NB4 (cell line): Measurements from ENCODE around the gene OPCML.

ENCODE experiments used
- DNase-seq: peaks from one replicate; pipeline ENCODE4 v3.0.0; 2010; ENCODE audit warnings: low read depth
- H3K4me3 ChIP-seq: one replicate; pipeline ENCODE4 v1.5.1; 2011; ENCODE audit warnings: mild to moderate bottlenecking, low read depth, low read length, moderate library complexity
- CTCF ChIP-seq: IDR thresholded peaks from one replicate; pipeline ENCODE4 v1.5.1; 2012; ENCODE audit warnings: low read depth, low read length
- MAX ChIP-seq: IDR thresholded peaks from 2 replicates; pipeline ENCODE4 v1.6.1; 2011; ENCODE audit warnings: low read depth, low read length
- MYC ChIP-seq: IDR thresholded peaks from 2 replicates; pipeline ENCODE4 v1.6.1; 2011; ENCODE audit warnings: low read depth, low read length
- POLR2A ChIP-seq: IDR thresholded peaks from 2 replicates; pipeline ENCODE4 v1.6.1; 2011; ENCODE audit warnings: mild to moderate bottlenecking; ENCODE audit not compliant: insufficient read length; ENCODE audit errors: extremely low read depth

Gene OPCML

GRCh38 chr11:132839236-132839945 lies 692.9 kb downstream of the OPCML start:
- no peak overlapping the region for H3K4me3 ChIP-seq
- TF ChIP-seq MYC = no peak
- TF ChIP-seq CTCF = no peak
- TF ChIP-seq MAX = no peak
- TF ChIP-seq POLR2A = no peak
- no peak for DNase-seq

- no peak overlapping the region for H3K4me3 ChIP-seq
- peak; percentile 37 for DNase-seq
- TF ChIP-seq MAX = no peak
Measured at GRCh38 chr11:132838627-132839026, 693.7 kb downstream of the OPCML start.

DNA sequence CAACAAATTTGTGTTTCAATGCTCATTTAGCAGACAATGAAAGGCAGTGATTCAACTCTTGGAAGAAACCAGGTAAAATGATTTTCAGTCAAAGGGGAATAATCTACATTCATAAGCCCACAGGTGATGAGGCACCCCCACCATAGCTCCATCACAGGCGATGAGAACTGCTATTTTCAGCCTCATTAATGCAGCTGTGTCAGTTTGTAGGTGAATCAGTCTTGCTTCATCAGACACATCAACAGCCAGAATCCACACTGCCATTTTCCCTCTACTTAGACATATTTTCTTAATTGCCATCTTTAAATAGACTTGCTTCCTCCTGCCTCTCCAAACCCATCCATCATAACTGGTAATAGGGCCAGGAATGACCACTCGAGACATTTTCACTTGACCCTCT lies 701.0 kb downstream of the OPCML start:
- no peak for DNase-seq

DNA sequence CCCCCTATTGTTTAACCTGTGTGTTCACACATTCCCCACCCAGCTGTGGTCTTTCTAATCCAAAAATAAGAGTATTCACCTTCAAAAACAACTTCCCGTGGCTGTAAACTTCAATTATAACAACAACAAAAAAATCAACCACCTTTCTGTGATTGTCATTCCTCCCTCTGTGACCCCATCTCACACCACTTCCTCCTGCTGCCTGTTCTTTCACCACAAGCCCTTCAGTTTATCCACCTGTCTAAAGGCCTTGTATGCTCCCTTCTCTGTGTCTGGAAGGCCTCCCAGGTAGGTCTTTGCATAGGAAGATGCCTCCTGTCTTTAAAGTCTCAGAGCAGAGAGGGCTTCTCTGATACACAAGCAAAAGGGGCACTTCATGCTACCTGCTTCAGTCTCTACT lies 707.7 kb downstream of the OPCML start:
- no peak overlapping the region for H3K4me3 ChIP-seq
- TF ChIP-seq POLR2A (no peak), MAX (no peak), CTCF (no peak), MYC (no peak)
- DNase-seq = no peak

More for the DNA sequence above, 701.0 kb downstream of the OPCML start:
- no peak overlapping the region for H3K4me3 ChIP-seq
- TF ChIP-seq MAX (no peak), POLR2A (no peak), CTCF (no peak), MYC (no peak)

DNA sequence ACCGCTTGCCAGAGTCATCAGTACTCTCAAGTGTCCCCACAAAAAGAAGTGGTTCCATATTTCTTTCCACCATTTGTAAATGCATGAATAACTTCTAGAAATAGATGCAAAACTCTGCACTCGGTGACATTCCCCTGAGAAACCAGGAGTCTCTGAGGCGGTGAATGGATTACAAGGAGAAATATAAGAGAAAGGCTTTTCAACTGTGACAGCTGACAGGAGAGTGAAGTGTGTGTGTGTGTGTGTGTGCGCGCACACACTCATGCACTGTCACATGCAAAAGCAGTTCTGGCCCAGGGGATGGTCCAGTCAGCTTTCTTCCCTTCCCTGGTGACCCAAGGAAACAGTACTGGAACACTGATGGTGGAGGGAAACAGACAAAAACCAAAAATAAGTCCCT lies 710.0 kb downstream of the OPCML start:
- TF ChIP-seq MAX (no peak), CTCF (no peak), MYC (no peak), POLR2A (no peak)
- no peak overlapping the region for H3K4me3 ChIP-seq
- no peak for DNase-seq

DNA sequence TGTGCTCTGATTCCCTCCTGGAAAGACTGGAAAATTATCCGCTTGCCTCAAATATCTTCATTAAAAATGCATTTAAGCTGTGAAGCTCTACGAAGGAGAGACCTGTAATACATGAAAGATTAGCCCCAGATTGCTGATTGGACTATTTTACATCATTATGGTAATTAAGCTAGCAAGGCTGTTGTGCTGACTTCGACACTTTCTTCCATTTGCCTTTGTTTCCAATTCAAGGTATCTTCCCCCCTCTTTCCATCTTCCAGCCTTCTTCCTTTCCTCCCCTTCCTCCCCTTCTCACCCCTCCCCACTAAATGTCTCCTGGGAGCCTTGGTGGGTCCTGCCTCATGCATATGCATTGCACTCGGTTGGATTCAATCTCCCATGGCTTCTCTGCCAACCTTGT lies 710.8 kb downstream of the OPCML start:
- DNase-seq = no peak
- H3K4me3 ChIP-seq = no peak overlapping the region
- TF ChIP-seq CTCF = no peak
- TF ChIP-seq MAX = no peak
- no peak for TF ChIP-seq MYC
- no peak for TF ChIP-seq POLR2A
